ENCODE data around the gene GNG2. TPM values are rescaled to one million over a fixed set of nuclear protein-coding genes. Genes with fewer than 3 reads are reported as not detected.

GNG2 gene
- total RNA-seq, 2 donors from 2014 or later, result 5.9 to 6.3 TPM

DNA sequence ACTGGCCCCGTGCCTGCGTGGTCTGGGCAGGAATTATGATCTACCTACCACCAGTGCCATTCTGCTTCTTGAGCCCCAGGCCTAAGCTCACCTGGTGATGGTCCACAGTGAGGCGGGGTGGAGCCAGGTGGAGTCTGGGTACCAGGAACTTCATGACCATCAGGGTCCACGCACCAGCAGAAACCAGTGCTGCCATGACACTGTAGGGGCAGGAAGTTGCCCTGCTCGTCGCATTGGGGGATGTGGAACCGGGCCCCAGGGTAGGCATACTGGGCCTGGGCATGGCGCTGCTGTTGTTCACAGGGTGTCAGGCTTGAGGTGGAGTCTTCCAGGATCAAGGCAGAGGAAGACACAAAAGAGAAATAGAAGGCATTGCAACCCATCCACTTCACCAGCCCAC is 158.6 kb downstream of the GNG2 start:
- H3K4me1 ChIP-seq, result peaks cover 0 to 88% of the 10 kb centered on the region in 2 donors
- H3K9me3 ChIP-seq, result no peaks in the 10 kb centered on the region
- TF ChIP-seq, protein P1, sequence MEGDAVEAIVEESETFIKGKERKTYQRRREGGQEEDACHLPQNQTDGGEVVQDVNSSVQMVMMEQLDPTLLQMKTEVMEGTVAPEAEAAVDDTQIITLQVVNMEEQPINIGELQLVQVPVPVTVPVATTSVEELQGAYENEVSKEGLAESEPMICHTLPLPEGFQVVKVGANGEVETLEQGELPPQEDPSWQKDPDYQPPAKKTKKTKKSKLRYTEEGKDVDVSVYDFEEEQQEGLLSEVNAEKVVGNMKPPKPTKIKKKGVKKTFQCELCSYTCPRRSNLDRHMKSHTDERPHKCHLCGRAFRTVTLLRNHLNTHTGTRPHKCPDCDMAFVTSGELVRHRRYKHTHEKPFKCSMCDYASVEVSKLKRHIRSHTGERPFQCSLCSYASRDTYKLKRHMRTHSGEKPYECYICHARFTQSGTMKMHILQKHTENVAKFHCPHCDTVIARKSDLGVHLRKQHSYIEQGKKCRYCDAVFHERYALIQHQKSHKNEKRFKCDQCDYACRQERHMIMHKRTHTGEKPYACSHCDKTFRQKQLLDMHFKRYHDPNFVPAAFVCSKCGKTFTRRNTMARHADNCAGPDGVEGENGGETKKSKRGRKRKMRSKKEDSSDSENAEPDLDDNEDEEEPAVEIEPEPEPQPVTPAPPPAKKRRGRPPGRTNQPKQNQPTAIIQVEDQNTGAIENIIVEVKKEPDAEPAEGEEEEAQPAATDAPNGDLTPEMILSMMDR (IDR thresholded peaks at IDR 0.05), result no peak
- DNase-seq (ENCODE audit: low spot score), result no peak
- H3K27ac ChIP-seq, result peak overlapping the region in 1 of 2 donors; percentile 12
- H3K27me3 ChIP-seq, result no peaks in the 10 kb centered on the region
- H3K4me3 ChIP-seq, result no peak overlapping the region
- H3K36me3 ChIP-seq, result peaks cover 15% of the 10 kb centered on the region

Other genes with a start within 250 kb of the GNG2 start
- 1 to 10 TPM; 7.2 to 7.9 TPM for gene FRMD6, start 208.7 kb upstream of the GNG2 start, total RNA-seq
- gene RTRAF, start 128.9 kb downstream of the GNG2 start, total RNA-seq, result 10 to 100 TPM; 75.4 to 80.7 TPM
- 10 to 100 TPM; 23.0 to 41.2 TPM for gene NID2, start 208.4 kb downstream of the GNG2 start, total RNA-seq

Measured in right atrium auricular region (tissue), 2 donors.